Endothelial cell of umbilical vein (primary cell): ENCODE measurements around the gene MEIOB. TPM values are rescaled to one million over a fixed set of nuclear protein-coding genes. Genes with fewer than 3 reads are reported as not detected.

Experiments used
- BruUV-seq: library from RNA; stranded (reverse); fragments of 400-500 nt; replicated peaks from 2 replicates; lab custom pipeline; 2021; lab: Mats Ljungman, UMichigan
- CTCF ChIA-PET: fragments of 300-600, 350-600 bp; sonication (Branson Sonifier 250); formaldehyde crosslinking; loops from one replicate; lab custom pipeline; 2021; ENCODE audit warnings: antibody characterized with exemption, inconsistent platforms; lab: Charles Lee
- POLR2A ChIA-PET: fragments of 300-600, 350-600 bp; sonication (Branson Sonifier 250); formaldehyde crosslinking; loops from one replicate; lab custom pipeline; 2021; ENCODE audit warnings: antibody characterized with exemption, inconsistent platforms; lab: Charles Lee
- DNase-seq: peaks from one replicate; pipeline ENCODE4 v3.0.0-alpha.2; 2011; ENCODE audit warnings: low read depth, low spot score
- FAIRE-seq: peaks from 2 replicates; lab custom pipeline; 2011; peaks lifted over from hg19 to GRCh38; lab: Jason Lieb, UNC
- H2AFZ ChIP-seq: 2 replicates; pipeline ENCODE4 v1.6.0; 2012; ENCODE audit warnings: low read depth, low read length, control low read depth, inconsistent platforms
- H3K27ac ChIP-seq: 2 replicates; pipeline ENCODE4 v1.5.1; 2011; ENCODE audit warnings: low read depth, mild to moderate bottlenecking, control low read depth, low read length, moderate library complexity; ENCODE audit not compliant: insufficient read depth
- H3K27me3 ChIP-seq, 2 experiments: 2 replicates each; pipeline versions ENCODE4 v1.6.0 to v1.6.1; 2011; ENCODE audit warnings: low read length in 2 of 2, mixed read lengths in 1 of 2; ENCODE audit not compliant: control insufficient read depth in 2 of 2, insufficient read depth in 2 of 2
- H3K36me3 ChIP-seq, 2 experiments: 2 replicates in 1 of 2; 3 replicates in 1 of 2; pipeline ENCODE4 v1.5.1; 2011; ENCODE audit warnings: low read length in 2 of 2, mild to moderate bottlenecking in 1 of 2, moderate library complexity in 1 of 2; ENCODE audit not compliant: control insufficient read depth in 2 of 2, insufficient read depth in 2 of 2; ENCODE audit errors: extremely low read depth in 1 of 2
- H3K4me1 ChIP-seq: 3 replicates; pipeline ENCODE4 v1.5.1; 2011; ENCODE audit warnings: mild to moderate bottlenecking, low read length; ENCODE audit not compliant: control insufficient read depth, insufficient read depth; ENCODE audit errors: extremely low read depth
- H3K4me2 ChIP-seq: 2 replicates; pipeline ENCODE4 v1.6.1; 2011; ENCODE audit warnings: low read length, control low read depth, mixed read lengths; ENCODE audit not compliant: insufficient read depth
- H3K4me3 ChIP-seq, 3 experiments: fragments of 200-600 bp in 1 of 3; sonication (generic), shearing (Covaris generic) in 1 of 3; replicated peaks in 1 of 3; 2 replicates each; pipeline ENCODE4 v1.5.1; 2011 to 2016; ENCODE audit warnings: control low read depth in 3 of 3, low read length in 3 of 3, mild to moderate bottlenecking in 2 of 3, inconsistent platforms in 1 of 3, low read depth in 1 of 3, moderate library complexity in 1 of 3; ENCODE audit not compliant: insufficient read depth in 1 of 3
- H3K79me2 ChIP-seq: 2 replicates; pipeline ENCODE4 v1.6.0; 2012; ENCODE audit warnings: low read length, inconsistent platforms; ENCODE audit not compliant: control insufficient read depth, insufficient read depth
- H3K9ac ChIP-seq: replicated peaks from 2 replicates; pipeline ENCODE3; 2011; ENCODE audit warnings: low read length, control low read depth; ENCODE audit not compliant: insufficient read depth; ENCODE audit errors: extremely low read depth
- H3K9me1 ChIP-seq: replicated peaks from 3 replicates; pipeline ENCODE4 v1.6.0; 2011; ENCODE audit warnings: mild to moderate bottlenecking, low read length; ENCODE audit not compliant: control insufficient read depth, insufficient read depth; ENCODE audit errors: extremely low read depth
- H3K9me3 ChIP-seq: replicated peaks from 2 replicates; pipeline ENCODE4 v1.5.1; 2012; ENCODE audit warnings: low read length, inconsistent platforms; ENCODE audit not compliant: control insufficient read depth, insufficient read depth
- H4K20me1 ChIP-seq: replicated peaks from 2 replicates; pipeline ENCODE3; 2011; ENCODE audit warnings: mild to moderate bottlenecking, low read length; ENCODE audit not compliant: control insufficient read depth, insufficient read depth; ENCODE audit errors: extremely low read depth
- EZH2 ChIP-seq: IDR thresholded peaks from 2 replicates; pipeline ENCODE4 v1.6.1; 2012; ENCODE audit warnings: borderline replicate concordance, low read depth, mild to moderate bottlenecking, moderate library complexity, low read length, inconsistent platforms; ENCODE audit not compliant: severe bottlenecking
- FOS ChIP-seq: IDR thresholded peaks from 2 replicates; pipeline ENCODE4 v1.6.1; 2011; ENCODE audit warnings: mild to moderate bottlenecking, low read length, moderate library complexity, borderline replicate concordance; ENCODE audit not compliant: insufficient read depth
- JUN ChIP-seq: IDR thresholded peaks from 2 replicates; pipeline ENCODE4 v1.6.1; 2011; ENCODE audit warnings: borderline replicate concordance, low read depth; ENCODE audit not compliant: insufficient read length, insufficient read depth
- MYC ChIP-seq: IDR thresholded peaks from one replicate; pipeline ENCODE4 v1.6.1; 2011; ENCODE audit warnings: mild to moderate bottlenecking, low read depth, low read length
- POLR2A ChIP-seq: IDR thresholded peaks from 2 replicates; pipeline ENCODE4 v1.6.1; 2012; ENCODE audit warnings: low read depth, mild to moderate bottlenecking, control low read depth, low read length
- POLR2AphosphoS5 ChIP-seq: IDR thresholded peaks from 2 replicates; pipeline ENCODE4 v1.6.1; 2012; ENCODE audit warnings: low read depth, mild to moderate bottlenecking, control low read depth, low read length, moderate library complexity; ENCODE audit not compliant: insufficient read depth
- dilution Hi-C: fragments of 300-500 bp; cut with MboI; formaldehyde crosslinking; loops from one replicate; pipeline ENCODE4 v1.15.0; 2019; ENCODE audit warnings: low sequenced_read_pairs; ENCODE audit not compliant: extremely low pct_ligation_motif_present
- intact Hi-C: fragments of 100-400 bp; cut with micrococcal nuclease; formaldehyde crosslinking; loops from one replicate; pipeline ENCODE4 v1.10.0; 2022
- polyA plus RNA-seq, 4 experiments: library from polyadenylated mRNA; depleted of rRNA in 3 of 4; stranded (reverse) in 3 of 4; unstranded in 1 of 4; fragments of >200 nt; gene quantifications; 2 replicates each; pipeline versions ENCODE4 v1.2.1 to v1.2.3, GENCODE V29; 2011 to 2012; ENCODE audit warnings: missing spikeins in 1 of 4
- total RNA-seq: library from RNA; stranded (reverse); gene quantifications from 2 replicates; pipeline ENCODE4 v1.2.3, GENCODE V29; 2021
- TF ChIP-seq, protein P1 (sequence below), 2 donors: IDR thresholded peaks; 1 replicate in 1 of 2; 2 replicates in 1 of 2; pipeline ENCODE4 v1.5.1; 2011; ENCODE audit warnings: low read length in 2 of 2, mild to moderate bottlenecking in 2 of 2, moderate library complexity in 2 of 2, control low read depth in 1 of 2, inconsistent platforms in 1 of 2, low read depth in 1 of 2; ENCODE audit not compliant: insufficient read depth in 1 of 2; ENCODE audit errors: extremely low read depth in 1 of 2
- TF ChIP-seq, protein P2 (sequence below): IDR thresholded peaks from 2 replicates; pipeline ENCODE4 v1.6.1; 2011; ENCODE audit not compliant: insufficient read depth, insufficient read length

Gene MEIOB
- total and polyA plus RNA-seq, 2 donors (not counting 3 experiments of a cell fraction or from before 2014, with no cell fraction given), result 0.04 TPM; not detected in 1

DNA sequence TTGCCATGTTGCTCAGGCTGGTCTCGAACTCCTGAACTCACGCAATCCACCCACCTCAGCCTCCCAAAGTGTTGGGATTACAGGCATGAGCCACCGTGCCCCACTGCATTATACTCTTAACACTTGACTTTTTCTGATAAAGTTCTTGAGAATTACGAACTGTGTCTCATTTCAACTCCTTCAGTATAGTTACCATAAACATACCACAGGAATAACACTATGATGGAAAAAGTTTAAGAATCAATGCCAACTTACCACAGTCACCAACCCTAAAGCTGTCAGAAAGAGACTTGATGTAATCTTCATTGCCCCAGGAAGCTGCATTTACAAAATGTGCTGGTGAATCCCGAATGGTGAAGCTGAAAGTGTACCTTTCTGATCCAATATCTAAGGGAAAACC is 10.2 kb downstream of the MEIOB start:
- CTCF ChIA-PET, result interaction anchor here (0.6 to 1.9 kb wide), 3 partner anchors 9 to 19 kb away, joined by 3 to 5 read pairs (median 4); no protein-coding TSS in a partner anchor

More for the DNA sequence above, 10.2 kb downstream of the MEIOB start:
- no TSS peak for BruUV-seq
- Histone ChIP-seq H3K27me3 (peaks cover 32 to 48% of the 10 kb centered on the region in 2 experiments), H4K20me1 (no peaks in the 10 kb centered on the region), H3K4me2 (no peak overlapping the region), H3K36me3 (no peaks in the 10 kb centered on the region), H3K4me1 (no peaks in the 10 kb centered on the region), H3K79me2 (no peaks in the 10 kb centered on the region), H2AFZ (no peak overlapping the region), H3K9me3 (no peaks in the 10 kb centered on the region), H3K27ac (no peak overlapping the region), H3K9me1 (no peaks in the 10 kb centered on the region), H3K4me3 (no peak overlapping the region), H3K9ac (no peak overlapping the region)
- intact Hi-C loops (loop anchor here (5.0 kb wide), 1 partner anchor 291 kb away; no protein-coding TSS in a partner anchor), dilution Hi-C loops (no loop called here)
- DNase-seq (no peak), FAIRE-seq (no peak)
- TF ChIP-seq, protein P1, sequence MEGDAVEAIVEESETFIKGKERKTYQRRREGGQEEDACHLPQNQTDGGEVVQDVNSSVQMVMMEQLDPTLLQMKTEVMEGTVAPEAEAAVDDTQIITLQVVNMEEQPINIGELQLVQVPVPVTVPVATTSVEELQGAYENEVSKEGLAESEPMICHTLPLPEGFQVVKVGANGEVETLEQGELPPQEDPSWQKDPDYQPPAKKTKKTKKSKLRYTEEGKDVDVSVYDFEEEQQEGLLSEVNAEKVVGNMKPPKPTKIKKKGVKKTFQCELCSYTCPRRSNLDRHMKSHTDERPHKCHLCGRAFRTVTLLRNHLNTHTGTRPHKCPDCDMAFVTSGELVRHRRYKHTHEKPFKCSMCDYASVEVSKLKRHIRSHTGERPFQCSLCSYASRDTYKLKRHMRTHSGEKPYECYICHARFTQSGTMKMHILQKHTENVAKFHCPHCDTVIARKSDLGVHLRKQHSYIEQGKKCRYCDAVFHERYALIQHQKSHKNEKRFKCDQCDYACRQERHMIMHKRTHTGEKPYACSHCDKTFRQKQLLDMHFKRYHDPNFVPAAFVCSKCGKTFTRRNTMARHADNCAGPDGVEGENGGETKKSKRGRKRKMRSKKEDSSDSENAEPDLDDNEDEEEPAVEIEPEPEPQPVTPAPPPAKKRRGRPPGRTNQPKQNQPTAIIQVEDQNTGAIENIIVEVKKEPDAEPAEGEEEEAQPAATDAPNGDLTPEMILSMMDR (IDR thresholded peaks at IDR 0.05; ENCODE audit: extremely low read depth in 1 of 2, insufficient read depth in 1 of 2, low read depth in 1 of 2, low read length in 2 of 2), result no peak
- TF ChIP-seq POLR2A (no peak), POLR2AphosphoS5 (no peak), MYC (no peak), FOS (no peak), EZH2 (no peak), JUN (no peak)
- TF ChIP-seq, protein P2, sequence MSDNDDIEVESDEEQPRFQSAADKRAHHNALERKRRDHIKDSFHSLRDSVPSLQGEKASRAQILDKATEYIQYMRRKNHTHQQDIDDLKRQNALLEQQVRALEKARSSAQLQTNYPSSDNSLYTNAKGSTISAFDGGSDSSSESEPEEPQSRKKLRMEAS, result no peak
- POLR2A ChIA-PET, result no interaction called here
